Activated CD8-positive, alpha-beta memory T cell treated with anti-CD3 and anti-CD28 coated beads for 36 hours (primary cell): ENCODE results near the gene ROPN1L. TPM values are rescaled to one million over a fixed set of nuclear protein-coding genes. Genes with fewer than 3 reads are reported as not detected.

Source experiments
- CTCF ChIA-PET: fragments of 350-600 bp; sonication (Branson Sonifier 250); formaldehyde crosslinking; loops from one replicate; lab custom pipeline; 2021; ENCODE audit warnings: antibody characterized with exemption; lab: Charles Lee
- POLR2A ChIA-PET: fragments of 350-600 bp; sonication (Branson Sonifier 250); formaldehyde crosslinking; loops from one replicate; lab custom pipeline; 2021; ENCODE audit warnings: antibody characterized with exemption; lab: Charles Lee
- total RNA-seq, 2 experiments: library from RNA; stranded (reverse); gene quantifications; one replicate each; pipeline ENCODE4 v1.2.3, GENCODE V29; 2021

The ROPN1L gene
- total RNA-seq, 2 experiments from 2014 or later, result 0.21 to 0.29 TPM

- CTCF ChIA-PET, result no interaction called here
- POLR2A ChIA-PET, result no interaction called here
Observed at GRCh38 chr5:10423022-10423421, 18.7 kb upstream of the ROPN1L start.

GRCh38 chr5:10424124-10424731 is 17.5 kb upstream of the ROPN1L start:
- ChIA-PET CTCF (no interaction called here), POLR2A (interaction anchor here (0.7 kb wide), 1 partner anchor 300 kb away, joined by 5 read pairs; no protein-coding TSS in a partner anchor)

- POLR2A ChIA-PET, result no interaction called here
- CTCF ChIA-PET, result interaction anchor here (1.3 kb wide), 1 partner anchor 14 kb away, joined by 4 read pairs; the partner anchor contains the start of gene ROPN1L
Observed at GRCh38 chr5:10427201-10427600, 14.5 kb upstream of the ROPN1L start.

GRCh38 chr5:10427978-10428377 is 13.7 kb upstream of the ROPN1L start:
- CTCF ChIA-PET, result no interaction called here
- POLR2A ChIA-PET, result no interaction called here

- POLR2A ChIA-PET, result no interaction called here
- CTCF ChIA-PET, result no interaction called here
Observed at GRCh38 chr5:10431415-10431814, 10.3 kb upstream of the ROPN1L start.

- POLR2A ChIA-PET, result no interaction called here
- CTCF ChIA-PET, result no interaction called here
Observed at GRCh38 chr5:10432059-10433008, 9.3 kb upstream of the ROPN1L start.

GRCh38 chr5:10434392-10434791 is 7.3 kb upstream of the ROPN1L start:
- CTCF ChIA-PET, result no interaction called here
- POLR2A ChIA-PET, result no interaction called here

- POLR2A ChIA-PET, result no interaction called here
- CTCF ChIA-PET, result interaction anchor here (0.5 kb wide), 1 partner anchor 81 kb away, joined by 3 read pairs; no protein-coding TSS in a partner anchor
Observed at GRCh38 chr5:10438301-10438700, 3.4 kb upstream of the ROPN1L start.

- ChIA-PET POLR2A (no interaction called here), CTCF (no interaction called here)
Observed at GRCh38 chr5:10439692-10440091, 2.0 kb upstream of the ROPN1L start.

GRCh38 chr5:10440367-10440990 is 1.2 kb upstream of the ROPN1L start:
- POLR2A ChIA-PET, result no interaction called here
- CTCF ChIA-PET, result interaction anchor here (1.0 kb wide), 1 partner anchor 137 kb away, joined by 3 read pairs; no protein-coding TSS in a partner anchor

GRCh38 chr5:10441992-10442435 is 335 bp downstream of the ROPN1L start:
- ChIA-PET CTCF (interaction anchor here (1.0 kb wide), 1 partner anchor 16 kb away, joined by 4 read pairs; no protein-coding TSS in a partner anchor), POLR2A (interaction anchor here (1.0 kb wide), 1 partner anchor 89 kb away, joined by 4 read pairs; the partner anchor contains the start of gene MARCHF6)

GRCh38 chr5:10442576-10442975 is 897 bp downstream of the ROPN1L start:
- POLR2A ChIA-PET, result no interaction called here
- CTCF ChIA-PET, result interaction anchor here (0.6 to 1.0 kb wide), 2 partner anchors 13 to 25 kb away, joined by 3 read pairs; no protein-coding TSS in a partner anchor

GRCh38 chr5:10445352-10445751 is 3.7 kb downstream of the ROPN1L start:
- ChIA-PET POLR2A (no interaction called here), CTCF (no interaction called here)

GRCh38 chr5:10446490-10446889 is 4.8 kb downstream of the ROPN1L start:
- POLR2A ChIA-PET, result interaction anchor here (0.6 kb wide), 1 partner anchor 180 kb away, joined by 5 read pairs; no protein-coding TSS in a partner anchor

GRCh38 chr5:10447041-10447440 is 5.4 kb downstream of the ROPN1L start:
- ChIA-PET CTCF (no interaction called here), POLR2A (no interaction called here)

More at GRCh38 chr5:10446490-10446889, 4.8 kb downstream of the ROPN1L start:
- CTCF ChIA-PET, result interaction anchor here (0.6 kb wide), 1 partner anchor 117 kb away, joined by 3 read pairs; the partner anchor contains the start of gene ANKRD33B

GRCh38 chr5:10448754-10449360 is 7.2 kb downstream of the ROPN1L start:
- ChIA-PET POLR2A (no interaction called here), CTCF (interaction anchor here (0.6 kb wide), 1 partner anchor 239 kb away, joined by 6 read pairs; no protein-coding TSS in a partner anchor)

- CTCF ChIA-PET, result interaction anchor here (0.7 to 2.4 kb wide), 2 partner anchors 177 kb away, joined by 4 to 15 read pairs; no protein-coding TSS in a partner anchor
- POLR2A ChIA-PET, result no interaction called here
Observed at GRCh38 chr5:10451137-10451824, 9.6 kb downstream of the ROPN1L start.

- ChIA-PET POLR2A (no interaction called here), CTCF (interaction anchor here (0.7 to 2.4 kb wide), 4 partner anchors 84 to 237 kb away, joined by 3 to 15 read pairs (median 4); no protein-coding TSS in a partner anchor)
Observed at GRCh38 chr5:10452768-10453331, 11.2 kb downstream of the ROPN1L start.
